ENCODE results near the gene NME5. TPM values are rescaled to one million over a fixed set of nuclear protein-coding genes. Genes with fewer than 3 reads are reported as not detected.

NME5 gene
- total RNA-seq, 3 donors from 2014 or later, result 1.9 to 3.9 (median 2.5) TPM

GRCh38 chr5:138170299-138170698 lies 31.1 kb upstream of the NME5 start:
- TF ChIP-seq POLR2A (IDR thresholded peaks at IDR 0.05), result no peak
- no peak for TF ChIP-seq POLR2AphosphoS5 (IDR thresholded peaks at IDR 0.05)
- TF ChIP-seq, protein P1, sequence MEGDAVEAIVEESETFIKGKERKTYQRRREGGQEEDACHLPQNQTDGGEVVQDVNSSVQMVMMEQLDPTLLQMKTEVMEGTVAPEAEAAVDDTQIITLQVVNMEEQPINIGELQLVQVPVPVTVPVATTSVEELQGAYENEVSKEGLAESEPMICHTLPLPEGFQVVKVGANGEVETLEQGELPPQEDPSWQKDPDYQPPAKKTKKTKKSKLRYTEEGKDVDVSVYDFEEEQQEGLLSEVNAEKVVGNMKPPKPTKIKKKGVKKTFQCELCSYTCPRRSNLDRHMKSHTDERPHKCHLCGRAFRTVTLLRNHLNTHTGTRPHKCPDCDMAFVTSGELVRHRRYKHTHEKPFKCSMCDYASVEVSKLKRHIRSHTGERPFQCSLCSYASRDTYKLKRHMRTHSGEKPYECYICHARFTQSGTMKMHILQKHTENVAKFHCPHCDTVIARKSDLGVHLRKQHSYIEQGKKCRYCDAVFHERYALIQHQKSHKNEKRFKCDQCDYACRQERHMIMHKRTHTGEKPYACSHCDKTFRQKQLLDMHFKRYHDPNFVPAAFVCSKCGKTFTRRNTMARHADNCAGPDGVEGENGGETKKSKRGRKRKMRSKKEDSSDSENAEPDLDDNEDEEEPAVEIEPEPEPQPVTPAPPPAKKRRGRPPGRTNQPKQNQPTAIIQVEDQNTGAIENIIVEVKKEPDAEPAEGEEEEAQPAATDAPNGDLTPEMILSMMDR (IDR thresholded peaks at IDR 0.05), result no peak

DNA sequence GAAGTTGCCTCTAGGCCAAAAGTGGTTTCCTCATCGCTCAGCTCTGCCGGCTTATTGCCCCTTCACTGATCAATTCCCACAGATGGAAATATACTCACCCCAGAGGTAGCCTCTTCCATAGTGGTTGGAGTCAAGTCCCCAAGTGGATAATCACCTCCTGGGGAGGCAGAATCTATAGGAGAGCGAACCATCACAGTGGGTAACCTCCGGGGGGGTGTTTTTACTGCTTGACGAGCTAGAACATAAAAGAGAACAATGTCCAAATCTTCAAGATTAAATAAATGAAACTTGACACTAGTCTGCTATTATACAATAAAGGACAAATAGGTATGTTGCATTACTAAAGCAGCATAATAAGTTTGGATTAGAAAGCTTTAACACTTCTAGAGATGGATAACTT lies 29.9 kb upstream of the NME5 start:
- H3K4me3 ChIP-seq, result no peak overlapping the region
- intact Hi-C loops (cut with DNase I; ENCODE audit: low total_unique reads), result no loop called here
- H3K27me3 ChIP-seq, result no peaks in the 10 kb centered on the region
- no peaks in the 10 kb centered on the region for H3K9me3 ChIP-seq
- TF ChIP-seq POLR2A (IDR thresholded peaks at IDR 0.05) (no peak), POLR2AphosphoS5 (IDR thresholded peaks at IDR 0.05) (no peak)
- TF ChIP-seq, protein P1 (IDR thresholded peaks at IDR 0.05), result no peak
- H3K27ac ChIP-seq, result no peak overlapping the region
- peaks cover 28% of the 10 kb centered on the region for H3K36me3 ChIP-seq
- no peak for DNase-seq (ENCODE audit: low spot score in 2 of 2)
- H3K4me1 ChIP-seq, result no peaks in the 10 kb centered on the region

More at GRCh38 chr5:138170299-138170698, 31.1 kb upstream of the NME5 start:
- Histone ChIP-seq H3K36me3 (peaks cover 17% of the 10 kb centered on the region), H3K27me3 (no peaks in the 10 kb centered on the region), H3K9me3 (no peaks in the 10 kb centered on the region), H3K4me1 (no peaks in the 10 kb centered on the region), H3K27ac (no peak overlapping the region), H3K4me3 (no peak overlapping the region)
- intact Hi-C loops (cut with DNase I; ENCODE audit: low total_unique reads), result no loop called here
- DNase-seq (ENCODE audit: low spot score in 2 of 2), result no peak

GRCh38 chr5:138163721-138164120 lies 24.5 kb upstream of the NME5 start:
- no peaks in the 10 kb centered on the region for H3K27me3 ChIP-seq
- peaks cover 35% of the 10 kb centered on the region for H3K36me3 ChIP-seq
- no peaks in the 10 kb centered on the region for H3K4me1 ChIP-seq
- no peak for DNase-seq (ENCODE audit: low spot score in 2 of 2)
- H3K4me3 ChIP-seq, result no peak overlapping the region
- H3K9me3 ChIP-seq, result no peaks in the 10 kb centered on the region
- TF ChIP-seq POLR2A (IDR thresholded peaks at IDR 0.05) (no peak), POLR2AphosphoS5 (IDR thresholded peaks at IDR 0.05) (no peak)
- TF ChIP-seq, protein P1 (IDR thresholded peaks at IDR 0.05), result no peak
- H3K27ac ChIP-seq, result no peak overlapping the region
- intact Hi-C loops (cut with DNase I; ENCODE audit: low total_unique reads), result no loop called here

GRCh38 chr5:138160706-138161105 lies 21.5 kb upstream of the NME5 start:
- peaks cover 43% of the 10 kb centered on the region for H3K36me3 ChIP-seq
- TF ChIP-seq, protein P1 (IDR thresholded peaks at IDR 0.05), result no peak
- no peak for TF ChIP-seq POLR2AphosphoS5 (IDR thresholded peaks at IDR 0.05)
- no peak for TF ChIP-seq POLR2A (IDR thresholded peaks at IDR 0.05)
- H3K27ac ChIP-seq, result no peak overlapping the region
- H3K9me3 ChIP-seq, result no peaks in the 10 kb centered on the region
- H3K27me3 ChIP-seq, result no peaks in the 10 kb centered on the region
- no peaks in the 10 kb centered on the region for H3K4me1 ChIP-seq
- no peak for DNase-seq (ENCODE audit: low spot score in 2 of 2)
- no peak overlapping the region for H3K4me3 ChIP-seq
- intact Hi-C loops (cut with DNase I; ENCODE audit: low total_unique reads), result no loop called here

GRCh38 chr5:138159666-138160065 lies 20.4 kb upstream of the NME5 start:
- no peaks in the 10 kb centered on the region for H3K4me1 ChIP-seq
- H3K9me3 ChIP-seq, result no peaks in the 10 kb centered on the region
- TF ChIP-seq, protein P1 (IDR thresholded peaks at IDR 0.05), result no peak
- TF ChIP-seq POLR2AphosphoS5 (IDR thresholded peaks at IDR 0.05), result no peak
- no peak for TF ChIP-seq POLR2A (IDR thresholded peaks at IDR 0.05)
- no peaks in the 10 kb centered on the region for H3K27me3 ChIP-seq
- no peak overlapping the region for H3K4me3 ChIP-seq
- intact Hi-C loops (cut with DNase I; ENCODE audit: low total_unique reads), result no loop called here
- no peak overlapping the region for H3K27ac ChIP-seq
- DNase-seq (ENCODE audit: low spot score in 2 of 2), result no peak
- peaks cover 34% of the 10 kb centered on the region for H3K36me3 ChIP-seq

Measured in breast epithelium (tissue), 4 donors.